Activated naive CD8-positive, alpha-beta T cell treated with anti-CD3 and anti-CD28 coated beads, Interleukin-2, amount 10 ng/mL, durations not matched to agents 7 days and 5 days (primary cell): ENCODE measurements around the gene VAC14. TPM values are rescaled to one million over a fixed set of nuclear protein-coding genes. Genes with fewer than 3 reads are reported as not detected.

Experiments
- ATAC-seq: fragments of 150-1000 bp; cut with Tn5 transposase; one replicate; pipeline ENCODE4 v1.10.0; 2021; ENCODE audit warnings: low read depth, moderate library complexity
- POLR2A ChIA-PET: fragments of 350-600 bp; sonication (Branson Sonifier 250); formaldehyde crosslinking; loops from one replicate; lab custom pipeline; 2021; ENCODE audit warnings: antibody characterized with exemption; lab: Charles Lee
- DNase-seq: peaks from one replicate; pipeline ENCODE4 v3.0.0; 2021
- H3K27ac Mint-ChIP-seq: one replicate; pipeline ENCODE4 v1.8.0; 2022; ENCODE audit warnings: mild to moderate bottlenecking, mixed read lengths
- H3K27me3 Mint-ChIP-seq: one replicate; pipeline ENCODE4 v1.8.0; 2022; ENCODE audit warnings: mild to moderate bottlenecking, moderate library complexity, mixed read lengths
- H3K36me3 Mint-ChIP-seq: one replicate; pipeline ENCODE4 v1.8.0; 2021; ENCODE audit warnings: mild to moderate bottlenecking, mixed read lengths
- H3K4me1 Mint-ChIP-seq: one replicate; pipeline ENCODE4 v1.8.0; 2021; ENCODE audit warnings: mixed read lengths
- H3K4me3 Mint-ChIP-seq: one replicate; pipeline ENCODE4 v1.8.0; 2022; ENCODE audit warnings: mild to moderate bottlenecking, moderate library complexity, mixed read lengths
- H3K9me3 Mint-ChIP-seq: one replicate; pipeline ENCODE4 v1.8.0; 2021; ENCODE audit warnings: mixed read lengths
- total RNA-seq, 2 experiments: library from RNA; stranded (reverse); gene quantifications; one replicate each; pipeline ENCODE4 v1.2.3, GENCODE V29; 2021

The VAC14 gene
- total RNA-seq, 2 experiments from 2014 or later: 34.4 to 36.9 TPM

- Mint-ChIP-seq H3K27ac (no peak overlapping the region), H3K36me3 (peaks cover 9% of the 10 kb centered on the region), H3K9me3 (no peaks in the 10 kb centered on the region), H3K4me1 (no peaks in the 10 kb centered on the region), H3K27me3 (no peaks in the 10 kb centered on the region), H3K4me3 (no peak overlapping the region)
- DNase-seq: no peak
- POLR2A ChIA-PET: no interaction called here
- ATAC-seq: no peak
Measured at GRCh38 chr16:70729292-70729691, 71.7 kb downstream of the VAC14 start.

- Mint-ChIP-seq H3K4me1 (no peaks in the 10 kb centered on the region), H3K27ac (no peak overlapping the region), H3K27me3 (no peaks in the 10 kb centered on the region), H3K9me3 (no peaks in the 10 kb centered on the region), H3K4me3 (no peak overlapping the region), H3K36me3 (peaks cover 7% of the 10 kb centered on the region)
- DNase-seq: no peak
- POLR2A ChIA-PET: no interaction called here
- ATAC-seq: no peak
Measured at GRCh38 chr16:70728150-70728549, 72.8 kb downstream of the VAC14 start.

GRCh38 chr16:70726892-70727361, 74.0 kb downstream of the VAC14 start:
- POLR2A ChIA-PET: interaction anchor here (0.5 kb wide), 1 partner anchor 190 kb away, joined by 4 read pairs; no protein-coding TSS in a partner anchor
- Mint-ChIP-seq H3K9me3 (no peaks in the 10 kb centered on the region), H3K4me1 (no peaks in the 10 kb centered on the region), H3K27me3 (no peaks in the 10 kb centered on the region), H3K36me3 (peaks cover 3% of the 10 kb centered on the region), H3K27ac (no peak overlapping the region), H3K4me3 (no peak overlapping the region)
- no peak for ATAC-seq
- no peak for DNase-seq

- POLR2A ChIA-PET: no interaction called here
- H3K9me3 Mint-ChIP-seq: no peaks in the 10 kb centered on the region
Measured at GRCh38 chr16:70725912-70726828, 74.8 kb downstream of the VAC14 start.

GRCh38 chr16:70725024-70725911, 75.7 kb downstream of the VAC14 start:
- H3K36me3 Mint-ChIP-seq: peaks cover 4% of the 10 kb centered on the region
- H3K4me3 Mint-ChIP-seq: no peak overlapping the region
- no peaks in the 10 kb centered on the region for H3K9me3 Mint-ChIP-seq
- POLR2A ChIA-PET: no interaction called here
- no peak overlapping the region for H3K27ac Mint-ChIP-seq
- no peaks in the 10 kb centered on the region for H3K4me1 Mint-ChIP-seq
- DNase-seq (no peak), ATAC-seq (no peak)
- no peaks in the 10 kb centered on the region for H3K27me3 Mint-ChIP-seq

More at GRCh38 chr16:70725912-70726828, 74.8 kb downstream of the VAC14 start:
- H3K4me3 Mint-ChIP-seq: no peak overlapping the region
- peaks cover 4% of the 10 kb centered on the region for H3K36me3 Mint-ChIP-seq
- no peaks in the 10 kb centered on the region for H3K27me3 Mint-ChIP-seq
- no peak for ATAC-seq
- H3K27ac Mint-ChIP-seq: no peak overlapping the region
- DNase-seq: no peak
- H3K4me1 Mint-ChIP-seq: no peaks in the 10 kb centered on the region

GRCh38 chr16:70724146-70725023, 76.6 kb downstream of the VAC14 start:
- H3K4me1 Mint-ChIP-seq: no peaks in the 10 kb centered on the region
- no peak overlapping the region for H3K27ac Mint-ChIP-seq
- no peak for ATAC-seq
- no peaks in the 10 kb centered on the region for H3K9me3 Mint-ChIP-seq
- peaks cover 6% of the 10 kb centered on the region for H3K36me3 Mint-ChIP-seq
- POLR2A ChIA-PET: no interaction called here
- no peak overlapping the region for H3K4me3 Mint-ChIP-seq
- DNase-seq: no peak
- no peaks in the 10 kb centered on the region for H3K27me3 Mint-ChIP-seq

GRCh38 chr16:70723740-70724145, 77.2 kb downstream of the VAC14 start:
- POLR2A ChIA-PET: no interaction called here
- DNase-seq (no peak), ATAC-seq (no peak)
- no peaks in the 10 kb centered on the region for H3K27me3 Mint-ChIP-seq
- no peaks in the 10 kb centered on the region for H3K4me1 Mint-ChIP-seq
- H3K9me3 Mint-ChIP-seq: no peaks in the 10 kb centered on the region
- no peak overlapping the region for H3K27ac Mint-ChIP-seq
- peaks cover 8% of the 10 kb centered on the region for H3K36me3 Mint-ChIP-seq
- no peak overlapping the region for H3K4me3 Mint-ChIP-seq

- no peak overlapping the region for H3K27ac Mint-ChIP-seq
- H3K36me3 Mint-ChIP-seq: peaks cover 8% of the 10 kb centered on the region
- no peak for ATAC-seq
- DNase-seq: no peak
- POLR2A ChIA-PET: no interaction called here
- no peak overlapping the region for H3K4me3 Mint-ChIP-seq
- no peaks in the 10 kb centered on the region for H3K27me3 Mint-ChIP-seq
- no peaks in the 10 kb centered on the region for H3K9me3 Mint-ChIP-seq
- H3K4me1 Mint-ChIP-seq: no peaks in the 10 kb centered on the region
Measured at GRCh38 chr16:70721202-70721963, 79.6 kb downstream of the VAC14 start.

GRCh38 chr16:70720425-70721201, 80.3 kb downstream of the VAC14 start:
- Mint-ChIP-seq H3K27me3 (no peaks in the 10 kb centered on the region), H3K36me3 (peaks cover 8% of the 10 kb centered on the region), H3K27ac (no peak overlapping the region), H3K4me1 (no peaks in the 10 kb centered on the region), H3K9me3 (no peaks in the 10 kb centered on the region), H3K4me3 (no peak overlapping the region)
- DNase-seq (no peak), ATAC-seq (no peak)
- POLR2A ChIA-PET: no interaction called here

- H3K4me3 Mint-ChIP-seq: no peak overlapping the region
- DNase-seq (no peak), ATAC-seq (no peak)
- no peaks in the 10 kb centered on the region for H3K9me3 Mint-ChIP-seq
- peaks cover 8% of the 10 kb centered on the region for H3K36me3 Mint-ChIP-seq
- no peaks in the 10 kb centered on the region for H3K27me3 Mint-ChIP-seq
- POLR2A ChIA-PET: interaction anchor here (0.6 kb wide), 1 partner anchor 270 kb away, joined by 3 read pairs; no protein-coding TSS in a partner anchor
- H3K4me1 Mint-ChIP-seq: no peaks in the 10 kb centered on the region
- H3K27ac Mint-ChIP-seq: no peak overlapping the region
Measured at GRCh38 chr16:70717065-70717464, 83.9 kb downstream of the VAC14 start.

- POLR2A ChIA-PET: no interaction called here
- Mint-ChIP-seq H3K4me3 (no peak overlapping the region), H3K27me3 (no peaks in the 10 kb centered on the region), H3K36me3 (peaks cover 4% of the 10 kb centered on the region), H3K4me1 (no peaks in the 10 kb centered on the region), H3K27ac (no peak overlapping the region), H3K9me3 (no peaks in the 10 kb centered on the region)
- no peak for DNase-seq
- no peak for ATAC-seq
Measured at GRCh38 chr16:70715860-70716357, 85.0 kb downstream of the VAC14 start.
